Right lung (tissue), 5 donors: ENCODE measurements around the gene ULBP1. TPM values are rescaled to one million over a fixed set of nuclear protein-coding genes. Genes with fewer than 3 reads are reported as not detected.
"Not testable (repeated sequence)": the region's sequence is repeated elsewhere in the genome, so short reads cannot be mapped to it uniquely, and the experiment has no call there.

ENCODE experiments used
- DNase-seq, 2 donors: peaks; one replicate each; pipeline ENCODE4 v3.0.0-alpha.2; 2013
- polyA plus RNA-seq, 5 donors: library from polyadenylated mRNA; unstranded; fragments of 120-200 nt; gene quantifications; one replicate each; pipeline versions ENCODE4 v1.2.1 to v1.2.3, GENCODE V29; 2013; ENCODE audit warnings: inconsistent platforms in 1 of 5, low replicate concordance in 1 of 5; ENCODE audit not compliant: insufficient read length in 5 of 5, insufficient read depth in 1 of 5

ULBP1 gene
- polyA plus RNA-seq, 5 donors: 3.9 to 5.1 (median 4.8) TPM

GRCh38 chr6:149974394-149974793 is 10.7 kb downstream of the ULBP1 start:
- not testable (repeated sequence) for DNase-seq

DNA sequence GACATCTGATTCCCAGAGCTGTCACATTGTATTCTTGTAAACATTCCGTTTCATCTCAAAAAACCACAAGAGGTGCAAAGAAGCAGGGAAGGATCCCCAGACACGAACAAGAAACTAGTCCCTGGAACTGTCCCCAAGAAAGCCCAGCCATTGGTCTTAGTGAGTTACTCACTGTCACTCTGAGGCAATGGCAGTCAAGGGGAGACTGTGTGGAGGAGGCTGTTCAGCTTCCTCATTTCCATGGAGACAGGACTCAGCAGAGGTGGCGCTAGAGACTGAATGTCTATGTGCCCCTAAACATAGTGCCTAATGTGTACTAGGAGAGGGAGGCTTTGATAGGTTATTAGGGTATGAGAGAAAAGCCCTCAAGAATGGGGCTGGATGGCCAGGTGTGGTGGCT is 11.1 kb downstream of the ULBP1 start:
- DNase-seq: no peak

- no peak for DNase-seq
Measured at GRCh38 chr6:149975400-149975799, 11.7 kb downstream of the ULBP1 start.

- DNase-seq: no peak
Measured at GRCh38 chr6:149977221-149977620, 13.5 kb downstream of the ULBP1 start.

- DNase-seq: no peak
Measured at GRCh38 chr6:149978610-149979009, 14.9 kb downstream of the ULBP1 start.

DNA sequence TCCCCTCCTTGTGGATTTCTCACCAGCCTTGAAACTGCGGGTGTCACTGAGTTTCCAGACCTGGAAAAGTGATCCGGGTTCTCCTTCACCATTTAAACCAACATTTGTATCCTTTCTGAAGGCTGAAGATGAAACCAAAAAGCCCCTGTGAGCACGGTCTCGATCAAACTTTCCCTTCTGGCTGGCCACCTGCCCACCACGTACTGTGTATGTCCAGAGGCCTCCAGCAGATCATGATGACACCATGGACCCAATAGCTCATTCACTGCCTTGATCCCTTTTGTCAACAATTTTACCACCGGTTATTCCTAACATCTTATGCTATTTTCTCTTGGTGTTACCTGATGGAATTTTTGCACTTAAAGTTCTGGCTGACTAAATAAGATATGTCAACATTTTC is 15.6 kb downstream of the ULBP1 start:
- DNase-seq: no peak

DNA sequence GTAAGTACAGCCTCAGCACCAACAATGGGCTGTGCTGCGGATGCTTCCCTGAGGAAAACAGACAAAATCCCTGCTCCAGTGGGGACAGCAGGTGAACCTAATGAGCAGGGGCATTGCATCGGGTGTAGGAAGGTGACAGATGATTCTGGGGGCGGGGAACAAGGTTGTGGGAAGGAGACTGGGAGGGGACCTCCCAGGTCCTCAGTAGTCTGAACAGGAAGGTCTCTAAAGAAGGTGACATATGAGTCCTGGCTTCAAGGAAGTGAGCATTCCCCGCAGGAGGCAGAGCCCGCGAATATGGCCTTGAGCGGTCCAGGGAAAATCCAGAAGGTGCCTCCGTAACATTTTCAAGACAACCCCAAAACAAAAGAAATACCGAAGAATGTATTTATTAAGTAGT is 19.4 kb downstream of the ULBP1 start:
- DNase-seq: no peak

- DNase-seq: no peak
Measured at GRCh38 chr6:149984773-149985172, 21.0 kb downstream of the ULBP1 start.

DNA sequence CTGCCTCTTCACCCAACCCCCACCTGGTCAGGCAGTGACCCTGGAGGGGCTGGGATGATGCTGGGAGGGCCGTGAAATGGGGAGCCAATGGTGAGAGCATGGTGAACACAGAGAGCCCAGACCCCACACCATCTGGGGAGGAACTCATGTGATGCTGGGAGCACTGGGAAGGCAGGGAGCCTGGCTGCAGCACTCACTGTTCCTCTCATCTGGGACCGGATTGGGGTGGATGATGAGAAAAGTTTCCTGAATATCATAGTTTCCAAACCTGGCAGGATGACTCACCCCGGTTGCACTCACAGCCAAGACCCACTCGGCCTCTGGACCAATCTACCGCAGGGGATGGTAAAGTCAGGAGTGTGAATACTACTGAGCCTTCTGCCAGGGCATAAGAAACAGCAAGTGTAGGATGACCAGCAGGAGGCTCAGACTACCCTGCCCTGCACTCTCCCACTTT is 21.8 kb downstream of the ULBP1 start:
- no peak for DNase-seq

DNA sequence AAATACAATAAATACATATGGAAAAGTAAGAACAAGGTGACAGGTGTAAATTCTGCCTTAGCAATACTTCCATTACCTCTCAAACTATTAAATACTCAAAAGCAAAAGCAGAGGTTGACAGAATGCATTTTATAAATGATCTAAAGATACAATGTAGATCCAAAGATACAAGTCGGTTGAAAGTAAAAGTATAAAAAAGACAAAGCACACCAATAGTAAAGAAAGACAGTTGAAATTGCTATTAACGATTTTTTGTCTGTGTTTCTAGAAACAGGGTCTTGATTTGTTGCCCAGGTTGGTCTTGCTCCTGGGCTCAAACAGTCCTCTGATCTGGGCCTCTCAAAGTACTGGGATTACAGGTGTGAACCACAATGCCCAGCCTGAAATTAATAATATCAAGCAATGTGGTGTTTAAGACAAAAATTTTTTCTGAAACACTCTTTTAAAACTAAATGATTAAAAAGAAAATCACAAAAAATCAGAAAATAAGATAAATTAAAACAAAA is 23.9 kb downstream of the ULBP1 start:
- no peak for DNase-seq

- DNase-seq: no peak
Measured at GRCh38 chr6:149988550-149989346, 25.0 kb downstream of the ULBP1 start.

- no peak for DNase-seq
Measured at GRCh38 chr6:149990212-149990660, 26.5 kb downstream of the ULBP1 start.

DNA sequence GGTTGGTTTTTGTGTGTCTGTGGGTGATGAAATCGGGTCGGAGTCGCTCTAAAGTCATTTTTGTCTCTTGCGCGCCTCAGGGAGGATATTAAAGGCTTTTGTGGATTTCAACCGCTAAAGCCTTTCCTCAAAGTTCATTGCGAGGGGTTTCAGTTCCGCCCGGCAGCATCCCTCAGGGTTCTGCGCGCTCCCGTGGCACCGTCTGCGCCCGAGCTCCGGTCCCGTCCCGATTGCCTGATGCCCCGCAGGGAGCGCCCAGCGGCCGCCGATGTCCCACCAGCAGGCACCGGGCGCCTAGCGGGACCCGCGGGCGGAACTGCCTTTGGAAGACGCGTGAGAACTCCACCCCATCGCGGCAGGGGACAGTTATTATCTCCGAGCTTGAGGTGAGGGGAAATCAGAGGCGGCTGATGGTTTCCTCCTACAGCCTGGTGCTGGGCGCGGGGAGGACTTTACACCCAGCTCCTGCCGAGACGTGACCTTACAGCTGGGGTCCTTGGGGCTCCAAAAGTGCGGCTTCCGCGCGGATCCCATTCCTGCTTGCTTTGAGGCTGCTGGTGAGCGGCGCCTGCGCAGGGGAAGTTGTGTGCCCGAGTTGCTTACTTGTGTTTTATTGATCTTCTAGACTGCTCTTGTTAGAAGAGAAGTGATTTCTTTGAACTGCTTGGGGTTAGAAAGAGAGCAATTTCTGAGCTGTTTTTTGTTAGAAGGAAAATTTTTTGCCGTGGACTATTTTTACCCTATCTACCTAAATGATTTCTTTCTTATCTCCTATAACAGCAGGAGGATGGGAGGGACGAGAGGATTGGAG is 27.1 kb downstream of the ULBP1 start:
- no peak for DNase-seq

DNA sequence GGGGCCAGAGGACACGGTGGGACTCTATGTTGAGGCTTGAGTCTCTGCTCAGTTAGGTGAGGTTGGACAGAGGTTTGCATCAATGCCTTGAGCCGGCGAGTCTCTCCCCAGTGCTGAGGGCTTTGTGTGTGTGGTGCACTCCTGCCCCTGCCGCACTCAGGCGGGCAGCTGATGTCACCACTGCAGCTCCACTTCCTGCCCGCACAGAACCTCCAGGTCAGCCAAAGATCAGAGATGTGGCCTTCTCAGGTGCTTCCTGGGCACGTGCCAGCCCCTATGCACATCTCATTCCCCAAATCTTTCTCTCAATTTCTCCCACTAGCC is 27.7 kb downstream of the ULBP1 start:
- not testable (repeated sequence) for DNase-seq

- no peak for DNase-seq
Measured at GRCh38 chr6:149991838-149992237, 28.1 kb downstream of the ULBP1 start.

GRCh38 chr6:149995235-149995750 is 31.6 kb downstream of the ULBP1 start:
- no peak for DNase-seq

- DNase-seq: no peak
Measured at GRCh38 chr6:149995971-149996370, 32.2 kb downstream of the ULBP1 start.

- DNase-seq: no peak
Measured at GRCh38 chr6:149999636-150000035, 35.9 kb downstream of the ULBP1 start.

- DNase-seq: no peak
Measured at GRCh38 chr6:150001295-150002008, 37.7 kb downstream of the ULBP1 start.

DNA sequence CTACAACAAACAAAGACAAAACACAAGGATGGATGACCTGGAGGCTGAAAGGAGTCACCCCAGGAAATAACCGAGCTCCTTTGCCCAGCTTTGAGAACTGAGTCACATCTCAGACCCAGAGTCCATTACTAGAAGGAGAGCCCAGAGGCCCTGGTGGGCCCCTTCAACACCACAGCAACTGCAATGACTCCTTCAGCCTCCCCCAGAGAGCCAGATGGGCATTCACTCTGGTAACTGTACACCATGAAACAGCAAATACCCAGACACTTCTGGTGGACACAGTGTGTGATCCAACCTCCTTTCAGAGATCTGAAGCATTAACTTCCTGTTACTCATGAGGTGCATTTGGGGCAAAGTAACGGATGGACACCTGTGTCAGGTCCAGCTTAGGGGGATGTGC is 39.0 kb downstream of the ULBP1 start:
- DNase-seq: no peak

GRCh38 chr6:150003599-150003998 is 39.9 kb downstream of the ULBP1 start:
- DNase-seq: not testable (repeated sequence)
